CD4-positive, alpha-beta T cell (primary cell): Measurements from ENCODE around the gene SRPRB. TPM values are rescaled to one million over a fixed set of nuclear protein-coding genes. Genes with fewer than 3 reads are reported as not detected.
"Not testable (repeated sequence)": the region's sequence is repeated elsewhere in the genome, so short reads cannot be mapped to it uniquely, and the experiment has no call there.

Source experiments
- ATAC-seq: fragments of 200-7000 bp; cut with Tn5 transposase; one replicate; pipeline ENCODE4 v1.10.0; 2022; ENCODE audit warnings: mild to moderate bottlenecking; ENCODE audit not compliant: poor library complexity
- CTCF ChIA-PET: fragments of 350-600 bp; sonication (Branson Sonifier 250); formaldehyde crosslinking; loops from one replicate; lab custom pipeline; 2021; ENCODE audit warnings: antibody characterized with exemption, inconsistent platforms; lab: Charles Lee
- POLR2A ChIA-PET: fragments of 350-600 bp; sonication (Branson Sonifier 250); formaldehyde crosslinking; loops from one replicate; lab custom pipeline; 2021; ENCODE audit warnings: antibody characterized with exemption, inconsistent platforms; lab: Charles Lee
- DNase-seq, 14 experiments: peaks; one replicate each; pipeline ENCODE4 v3.0.0-alpha.2; 2013 to 2020; ENCODE audit warnings: mixed read lengths in 2 of 14
- H3K27ac ChIP-seq, 2 donors: one replicate each; pipeline versions ENCODE4 v1.5.1 to v1.7.0; 2013; ENCODE audit warnings: low read length in 2 of 2, low read depth in 1 of 2, mild to moderate bottlenecking in 1 of 2
- H3K27me3 ChIP-seq, 2 experiments: 1 replicate in 1 of 2; 2 replicates in 1 of 2; pipeline versions ENCODE4 v1.6.1 to v1.7.0; 2013; ENCODE audit warnings: low read length in 2 of 2, control low read depth in 1 of 2, mild to moderate bottlenecking in 1 of 2, moderate library complexity in 1 of 2; ENCODE audit not compliant: insufficient read depth in 2 of 2, control insufficient read depth in 1 of 2
- H3K36me3 ChIP-seq: one replicate; pipeline ENCODE4 v1.6.1; 2013; ENCODE audit warnings: low read length, control low read depth; ENCODE audit not compliant: insufficient read depth
- H3K4me1 ChIP-seq: one replicate; pipeline ENCODE4 v1.6.1; 2013; ENCODE audit warnings: low read length, control low read depth; ENCODE audit not compliant: insufficient read depth
- H3K4me3 ChIP-seq: one replicate; pipeline ENCODE4 v1.5.1; 2013; ENCODE audit warnings: mild to moderate bottlenecking, low read length, moderate library complexity
- H3K9me3 ChIP-seq, 2 experiments: 1 replicate in 1 of 2; 2 replicates in 1 of 2; pipeline versions ENCODE4 v1.6.1 to v1.7.0; 2013; ENCODE audit warnings: low read length in 2 of 2, mild to moderate bottlenecking in 2 of 2, control low read depth in 1 of 2, moderate library complexity in 1 of 2; ENCODE audit not compliant: control insufficient read depth in 1 of 2, insufficient read depth in 1 of 2
- H3K27ac Mint-ChIP-seq: one replicate; pipeline ENCODE4 v1.8.0; 2020; ENCODE audit warnings: mixed read lengths
- H3K27me3 Mint-ChIP-seq: one replicate; pipeline ENCODE4 v1.8.0; 2021; ENCODE audit warnings: mixed read lengths
- H3K36me3 Mint-ChIP-seq: one replicate; pipeline ENCODE4 v1.8.0; 2021; ENCODE audit warnings: low read depth, mixed read lengths
- H3K4me1 Mint-ChIP-seq: one replicate; pipeline ENCODE4 v1.8.0; 2021; ENCODE audit warnings: low read depth, mixed read lengths
- H3K4me3 Mint-ChIP-seq: one replicate; pipeline ENCODE4 v1.8.0; 2020; ENCODE audit warnings: mild to moderate bottlenecking, mixed read lengths
- H3K9me3 Mint-ChIP-seq: one replicate; pipeline ENCODE4 v1.8.0; 2020; ENCODE audit warnings: mixed read lengths
- CTCF ChIP-seq: fragments of 200-600 bp; IDR thresholded peaks from one replicate; pipeline ENCODE4 v1.8.0; 2022; ENCODE audit warnings: antibody characterized with exemption, mild to moderate bottlenecking
- intact Hi-C, 2 experiments: fragments of 100-400 bp; cut with DNase I in 1 of 2; cut with micrococcal nuclease in 1 of 2; formaldehyde crosslinking; loops; one replicate each; pipeline versions ENCODE4 v1.15.1 to v1.9.0; 2023 to 2025; cut with DNase I, micrococcal nuclease
- total RNA-seq, 174 experiments: library from RNA in 2 of 174; stranded (reverse) in 2 of 174; gene quantifications; one replicate each; pipeline ENCODE4 v1.2.3 and lab custom pipeline; 2021 to 2026

SRPRB gene
- total RNA-seq, 2 experiments from 2014 or later = 19.1 to 19.9 TPM

- DNase-seq = no peak
- Mint-ChIP-seq H3K4me3 (no peak overlapping the region), H3K27me3 (peaks cover 47% of the 10 kb centered on the region), H3K27ac (no peak overlapping the region), H3K4me1 (no peaks in the 10 kb centered on the region), H3K36me3 (no peaks in the 10 kb centered on the region), H3K9me3 (no peaks in the 10 kb centered on the region)
- Histone ChIP-seq H3K4me3 (no peak overlapping the region), H3K9me3 (no peaks in the 10 kb centered on the region), H3K27ac (no peak overlapping the region), H3K27me3 (peaks cover 11 to 14% of the 10 kb centered on the region in 2 experiments), H3K4me1 (no peaks in the 10 kb centered on the region), H3K36me3 (no peaks in the 10 kb centered on the region)
- no peak for TF ChIP-seq CTCF
- POLR2A ChIA-PET = no interaction called here
- ATAC-seq = no peak
- CTCF ChIA-PET = no interaction called here
- intact Hi-C loops = loop anchor here in 1 of 2 experiments (5.0 kb wide), 1 partner anchor 79 kb away; no protein-coding TSS in a partner anchor
Observed at GRCh38 chr3:133777807-133778568, 27.6 kb upstream of the SRPRB start.

GRCh38 chr3:133779626-133780203, 25.9 kb upstream of the SRPRB start:
- no peak for DNase-seq
- ATAC-seq = no peak
- Mint-ChIP-seq H3K9me3 (no peaks in the 10 kb centered on the region), H3K4me1 (no peaks in the 10 kb centered on the region), H3K36me3 (no peaks in the 10 kb centered on the region), H3K4me3 (no peak overlapping the region), H3K27me3 (peaks cover 40% of the 10 kb centered on the region), H3K27ac (no peak overlapping the region)
- Histone ChIP-seq H3K9me3 (peaks cover 0 to 5% of the 10 kb centered on the region in 2 experiments), H3K4me1 (no peaks in the 10 kb centered on the region), H3K27me3 (peaks cover 6 to 14% of the 10 kb centered on the region in 2 experiments), H3K4me3 (no peak overlapping the region), H3K36me3 (no peaks in the 10 kb centered on the region), H3K27ac (no peak overlapping the region)
- CTCF ChIA-PET = no interaction called here
- POLR2A ChIA-PET = no interaction called here
- intact Hi-C loops = loop anchor here in 1 of 2 experiments (5.0 kb wide), 1 partner anchor 78 kb away; no protein-coding TSS in a partner anchor
- TF ChIP-seq CTCF = no peak

- intact Hi-C loops, DNase-seq, H3K4me1 ChIP-seq, H3K4me3 ChIP-seq, H3K36me3 ChIP-seq, H3K9me3 ChIP-seq, H3K36me3 Mint-ChIP-seq, H3K27ac Mint-ChIP-seq, H3K9me3 Mint-ChIP-seq, ATAC-seq, POLR2A ChIA-PET, CTCF ChIA-PET, H3K27ac ChIP-seq, H3K4me1 Mint-ChIP-seq, H3K4me3 Mint-ChIP-seq: not testable (repeated sequence)
- H3K27me3 Mint-ChIP-seq = peaks cover 40% of the 10 kb centered on the region
- H3K27me3 ChIP-seq = peaks cover 6 to 14% of the 10 kb centered on the region in 2 experiments
Observed at GRCh38 chr3:133780756-133781155, 24.9 kb upstream of the SRPRB start.
